Measurements from ENCODE around the gene B4GALT6.

The B4GALT6 gene

DNA sequence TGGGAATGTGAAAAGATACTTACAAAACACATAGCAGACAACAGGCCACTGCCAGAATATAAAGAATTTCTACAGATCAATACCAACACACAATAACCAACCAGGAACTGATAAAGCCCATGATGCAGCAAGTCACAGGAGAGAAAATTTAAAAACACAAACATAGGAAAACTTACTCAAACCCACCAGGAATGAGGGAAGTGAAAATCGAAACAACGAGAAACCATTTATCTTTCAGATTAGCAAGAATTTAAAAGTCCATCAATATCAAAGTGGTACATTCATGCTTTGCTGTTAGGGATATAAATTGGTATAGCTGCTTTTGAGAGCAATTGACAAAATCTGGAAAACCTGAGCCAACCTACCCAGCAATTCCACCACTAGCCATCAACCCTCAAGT lies 27.6 kb downstream of the B4GALT6 start:
- TF ChIP-seq TAF1 (IDR thresholded peaks at IDR 0.05; ENCODE audit: borderline replicate concordance, low read depth, low read length) (no peak), POLR2A (IDR thresholded peaks at IDR 0.05; ENCODE audit: low read depth, low read length) (no peak), POLR2AphosphoS5 (IDR thresholded peaks at IDR 0.05; ENCODE audit: low read depth, low read length) (no peak)
- DNase-seq (ENCODE audit: insufficient read length) (no peak), FAIRE-seq (no peak)

DNA sequence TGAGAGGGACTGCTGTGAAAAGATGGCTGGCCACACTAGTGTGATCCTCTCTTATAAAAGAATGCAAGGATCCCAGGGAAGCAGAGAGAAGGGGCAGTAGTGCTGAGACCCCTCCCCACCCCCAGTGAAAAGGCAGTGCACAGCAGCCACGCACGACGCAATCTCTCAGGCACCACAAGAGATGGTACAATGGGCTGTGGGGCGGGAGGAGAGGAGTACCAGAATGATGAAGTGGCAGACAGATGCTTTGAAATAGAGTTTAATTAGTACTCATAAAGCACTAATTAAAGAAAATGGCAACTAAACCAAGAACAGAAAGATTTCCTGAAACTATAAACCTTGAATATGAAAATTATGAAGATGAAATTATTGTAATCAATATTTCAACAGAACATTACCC lies 29.0 kb downstream of the B4GALT6 start:
- DNase-seq (ENCODE audit: insufficient read length) (no peak), FAIRE-seq (no peak)
- TF ChIP-seq POLR2A (IDR thresholded peaks at IDR 0.05; ENCODE audit: low read depth, low read length), result no peak
- TF ChIP-seq TAF1 (IDR thresholded peaks at IDR 0.05; ENCODE audit: borderline replicate concordance, low read depth, low read length), result no peak
- TF ChIP-seq POLR2AphosphoS5 (IDR thresholded peaks at IDR 0.05; ENCODE audit: low read depth, low read length), result no peak

DNA sequence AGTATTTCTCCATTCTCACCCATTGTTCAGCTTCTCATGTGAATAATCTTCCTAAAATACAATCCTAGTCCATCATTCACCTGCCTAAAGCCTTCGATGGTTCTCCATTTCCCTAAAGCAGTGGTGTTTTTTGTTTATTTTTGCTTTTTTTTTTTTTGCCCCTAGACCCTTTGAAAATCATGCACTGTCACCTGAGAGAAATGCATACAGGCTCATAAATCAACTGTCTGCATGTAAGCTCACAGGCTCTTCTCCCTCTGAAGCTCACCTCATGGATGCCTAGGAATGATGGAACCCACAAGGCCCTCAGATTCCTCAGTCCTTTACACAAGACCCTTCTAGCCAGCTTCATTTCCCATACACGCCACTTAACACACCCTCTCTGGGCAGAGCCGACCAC lies 31.5 kb downstream of the B4GALT6 start:
- no peak for TF ChIP-seq TAF1 (IDR thresholded peaks at IDR 0.05; ENCODE audit: borderline replicate concordance, low read depth, low read length)
- no peak for TF ChIP-seq POLR2A (IDR thresholded peaks at IDR 0.05; ENCODE audit: low read depth, low read length)
- TF ChIP-seq POLR2AphosphoS5 (IDR thresholded peaks at IDR 0.05; ENCODE audit: low read depth, low read length), result no peak
- FAIRE-seq (peak; percentile 21), DNase-seq (ENCODE audit: insufficient read length) (no peak)

DNA sequence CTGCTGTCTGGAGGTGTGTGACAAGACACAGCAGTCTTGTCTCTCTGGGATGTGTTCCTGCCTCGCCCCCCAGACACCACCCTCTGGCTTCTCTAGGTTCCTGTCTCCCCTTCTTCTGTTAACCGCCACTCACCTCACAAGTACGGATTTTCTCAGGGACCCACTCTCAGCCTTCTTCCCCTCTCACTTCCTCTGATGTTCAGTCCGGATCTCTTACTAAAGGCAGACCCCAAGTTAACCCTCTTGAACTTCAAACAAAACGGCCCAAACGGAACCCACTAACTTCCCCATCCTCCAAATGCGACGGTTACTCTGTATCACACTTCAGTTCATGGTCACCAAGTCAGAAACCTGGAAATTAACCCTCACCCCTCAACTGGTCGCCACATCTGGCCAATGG lies 32.0 kb downstream of the B4GALT6 start:
- DNase-seq (ENCODE audit: insufficient read length), result no peak
- peak; percentile 77 for FAIRE-seq
- TF ChIP-seq POLR2A (IDR thresholded peaks at IDR 0.05; ENCODE audit: low read depth, low read length), result no peak
- TF ChIP-seq TAF1 (IDR thresholded peaks at IDR 0.05; ENCODE audit: borderline replicate concordance, low read depth, low read length), result no peak
- TF ChIP-seq POLR2AphosphoS5 (IDR thresholded peaks at IDR 0.05; ENCODE audit: low read depth, low read length), result no peak

DNA sequence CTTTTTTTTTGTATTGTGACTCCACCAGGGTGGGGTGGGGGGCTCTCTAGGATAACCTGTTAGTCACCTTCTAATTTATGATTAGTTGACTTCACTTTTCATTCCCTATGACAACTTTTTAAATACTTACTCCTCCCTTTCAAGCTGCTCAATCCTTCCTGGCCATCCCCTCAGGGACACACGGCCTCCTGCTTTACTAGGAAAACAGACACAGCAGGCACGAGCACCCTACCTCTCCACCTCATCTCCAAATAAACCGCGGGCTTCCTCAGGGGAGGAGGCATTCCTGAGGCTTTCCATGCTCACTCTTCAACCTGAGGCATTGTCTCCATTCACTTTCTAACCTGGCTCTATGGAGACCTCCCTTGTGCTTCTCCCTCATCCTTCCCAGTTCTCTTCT lies 33.0 kb downstream of the B4GALT6 start:
- DNase-seq (ENCODE audit: insufficient read length) (no peak), FAIRE-seq (peak; percentile 57)
- no peak for TF ChIP-seq POLR2AphosphoS5 (IDR thresholded peaks at IDR 0.05; ENCODE audit: low read depth, low read length)
- TF ChIP-seq POLR2A (IDR thresholded peaks at IDR 0.05; ENCODE audit: low read depth, low read length), result no peak
- no peak for TF ChIP-seq TAF1 (IDR thresholded peaks at IDR 0.05; ENCODE audit: borderline replicate concordance, low read depth, low read length)

DNA sequence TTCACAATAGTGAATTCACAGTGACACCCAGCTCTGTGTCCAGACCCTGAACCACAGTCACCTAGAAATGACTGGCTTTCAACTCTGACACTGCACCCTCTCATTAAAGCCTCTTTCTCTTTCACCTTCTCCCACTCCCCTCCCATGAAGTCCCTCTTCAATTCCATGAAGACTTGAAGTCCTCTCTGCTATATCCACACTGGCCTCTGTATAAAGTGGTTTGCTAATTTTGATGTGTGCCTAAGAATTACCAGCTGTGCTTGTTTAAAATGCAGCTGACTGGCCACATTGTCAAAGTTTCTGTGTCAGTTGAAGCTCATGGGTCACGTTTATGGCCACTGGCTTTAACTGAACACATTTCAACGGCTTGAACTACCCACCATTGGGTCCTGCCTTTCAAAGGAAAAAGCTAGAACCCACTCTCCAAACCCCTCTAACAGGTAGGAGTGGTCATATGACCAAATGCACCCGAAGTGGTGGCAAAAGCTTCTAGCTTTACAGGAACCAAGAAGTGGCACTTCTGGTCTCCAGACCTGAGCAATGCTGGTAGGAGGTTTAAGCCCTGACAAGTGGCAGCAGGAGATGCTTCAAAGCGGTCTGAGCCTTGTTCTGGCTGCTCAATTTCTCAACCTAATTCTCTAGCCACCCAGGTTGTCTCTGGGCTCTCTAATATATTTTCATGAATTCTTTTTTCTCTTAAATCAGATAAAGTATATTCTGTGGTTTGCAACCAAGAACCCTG lies 34.2 kb downstream of the B4GALT6 start:
- FAIRE-seq (peak; percentile 95), DNase-seq (ENCODE audit: insufficient read length) (no peak)
- peak; percentile 55; the same call in 1 of the 2 replicates for TF ChIP-seq POLR2AphosphoS5 (IDR thresholded peaks at IDR 0.05; ENCODE audit: low read depth, low read length)
- peak; percentile 28; the same call in 1 of the 2 replicates for TF ChIP-seq POLR2A (IDR thresholded peaks at IDR 0.05; ENCODE audit: low read depth, low read length)
- no peak for TF ChIP-seq TAF1 (IDR thresholded peaks at IDR 0.05; ENCODE audit: borderline replicate concordance, low read depth, low read length)

DNA sequence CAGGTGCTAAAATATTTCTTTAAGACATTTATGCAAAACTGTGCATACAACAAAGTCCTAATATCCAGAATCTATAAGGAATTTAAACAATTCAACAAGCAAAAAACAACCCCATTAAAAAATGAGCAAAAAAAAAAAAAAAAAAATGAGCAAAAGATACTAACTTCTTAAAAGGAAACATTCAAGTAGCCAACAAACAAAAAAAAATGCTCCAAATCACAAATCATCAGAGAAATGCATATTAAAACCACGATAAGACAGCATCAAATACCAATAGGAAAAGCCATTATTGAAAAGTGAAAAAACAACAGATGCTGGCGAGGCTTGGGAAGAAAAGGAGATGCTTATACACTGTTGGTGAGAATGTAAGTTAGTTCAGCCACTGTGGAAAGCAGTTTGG lies 34.9 kb downstream of the B4GALT6 start:
- TF ChIP-seq TAF1 (IDR thresholded peaks at IDR 0.05; ENCODE audit: borderline replicate concordance, low read depth, low read length), result no peak
- no peak for TF ChIP-seq POLR2AphosphoS5 (IDR thresholded peaks at IDR 0.05; ENCODE audit: low read depth, low read length)
- DNase-seq (ENCODE audit: insufficient read length) (no peak), FAIRE-seq (no peak)

DNA sequence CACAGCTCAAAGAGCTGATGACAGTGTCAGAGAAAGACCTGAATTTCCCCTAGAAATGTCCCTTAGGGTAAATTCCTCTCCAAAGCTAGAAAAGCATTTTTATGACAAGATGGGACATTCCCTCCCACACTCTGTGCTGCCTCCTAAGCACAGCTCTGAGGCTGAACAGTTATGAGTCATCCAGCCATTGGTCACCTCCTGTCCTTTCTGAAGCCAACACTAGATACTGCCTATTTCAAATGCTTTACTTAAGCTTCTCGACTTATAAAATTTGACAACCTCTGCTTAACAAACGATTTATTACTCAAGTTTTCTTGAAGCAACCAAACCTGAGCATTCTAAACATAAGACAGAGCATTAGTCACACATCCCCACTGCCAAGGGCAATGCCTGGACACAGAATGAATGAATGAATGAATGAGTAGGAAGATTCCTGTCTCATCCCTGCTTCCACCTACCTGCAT lies 35.4 kb downstream of the B4GALT6 start:
- no peak for TF ChIP-seq POLR2A (IDR thresholded peaks at IDR 0.05; ENCODE audit: low read depth, low read length)
- TF ChIP-seq POLR2AphosphoS5 (IDR thresholded peaks at IDR 0.05; ENCODE audit: low read depth, low read length), result no peak
- TF ChIP-seq TAF1 (IDR thresholded peaks at IDR 0.05; ENCODE audit: borderline replicate concordance, low read depth, low read length), result no peak
- FAIRE-seq (peak; percentile 97), DNase-seq (ENCODE audit: insufficient read length) (no peak)

DNA sequence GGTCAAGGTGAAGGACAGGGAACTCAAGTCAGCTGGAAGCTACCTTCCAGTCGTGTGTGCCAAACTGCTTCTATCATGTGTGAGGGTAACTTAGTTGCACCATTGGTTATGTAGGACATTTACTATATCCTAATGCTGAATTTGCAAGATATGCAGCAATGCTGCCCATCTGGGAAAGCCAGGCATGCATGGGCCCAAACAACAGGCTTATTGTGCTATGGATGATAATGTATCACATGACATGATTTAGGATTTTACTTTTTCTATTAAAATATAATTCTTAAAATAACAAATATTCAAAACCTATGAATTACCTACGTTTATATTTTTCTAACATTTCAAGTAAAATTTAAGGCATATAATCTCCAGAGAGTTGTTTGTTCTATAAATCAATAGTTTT lies 35.9 kb downstream of the B4GALT6 start:
- no peak for TF ChIP-seq POLR2AphosphoS5 (IDR thresholded peaks at IDR 0.05; ENCODE audit: low read depth, low read length)
- no peak for TF ChIP-seq TAF1 (IDR thresholded peaks at IDR 0.05; ENCODE audit: borderline replicate concordance, low read depth, low read length)
- TF ChIP-seq POLR2A (IDR thresholded peaks at IDR 0.05; ENCODE audit: low read depth, low read length), result no peak
- DNase-seq (ENCODE audit: insufficient read length), result no peak
- no peak for FAIRE-seq

DNA sequence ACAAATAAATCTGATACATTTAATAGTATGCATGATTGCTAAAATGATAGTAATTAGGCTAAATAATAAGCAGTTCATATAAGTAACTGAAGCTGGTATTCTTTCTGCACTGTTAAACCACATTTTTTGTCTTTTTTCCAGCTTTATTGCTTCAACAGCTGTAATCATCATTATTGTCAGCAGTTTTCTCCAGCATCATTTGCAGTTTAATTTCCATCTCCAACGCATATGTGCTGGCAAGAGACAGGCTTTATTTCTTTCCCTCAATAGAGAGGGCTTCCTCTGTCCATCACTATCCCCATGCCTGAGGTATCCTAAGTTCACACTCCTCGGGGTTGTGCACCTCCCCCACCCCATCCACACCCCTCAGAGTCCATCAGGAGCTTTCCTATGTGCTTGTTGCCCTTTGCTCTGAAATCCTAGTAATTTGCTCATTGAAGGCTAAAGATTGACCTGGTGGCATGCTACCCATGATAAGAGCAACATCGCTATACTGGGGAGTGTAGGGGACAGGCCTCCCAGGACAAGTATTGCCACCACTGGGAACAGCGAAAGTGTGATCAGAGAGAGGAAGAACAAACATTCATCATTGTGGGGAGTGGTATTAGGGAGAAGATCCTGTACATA lies 37.1 kb downstream of the B4GALT6 start:
- DNase-seq (ENCODE audit: insufficient read length) (no peak), FAIRE-seq (no peak)
- no peak for TF ChIP-seq POLR2A (IDR thresholded peaks at IDR 0.05; ENCODE audit: low read depth, low read length)
- TF ChIP-seq TAF1 (IDR thresholded peaks at IDR 0.05; ENCODE audit: borderline replicate concordance, low read depth, low read length), result no peak
- no peak for TF ChIP-seq POLR2AphosphoS5 (IDR thresholded peaks at IDR 0.05; ENCODE audit: low read depth, low read length)

DNA sequence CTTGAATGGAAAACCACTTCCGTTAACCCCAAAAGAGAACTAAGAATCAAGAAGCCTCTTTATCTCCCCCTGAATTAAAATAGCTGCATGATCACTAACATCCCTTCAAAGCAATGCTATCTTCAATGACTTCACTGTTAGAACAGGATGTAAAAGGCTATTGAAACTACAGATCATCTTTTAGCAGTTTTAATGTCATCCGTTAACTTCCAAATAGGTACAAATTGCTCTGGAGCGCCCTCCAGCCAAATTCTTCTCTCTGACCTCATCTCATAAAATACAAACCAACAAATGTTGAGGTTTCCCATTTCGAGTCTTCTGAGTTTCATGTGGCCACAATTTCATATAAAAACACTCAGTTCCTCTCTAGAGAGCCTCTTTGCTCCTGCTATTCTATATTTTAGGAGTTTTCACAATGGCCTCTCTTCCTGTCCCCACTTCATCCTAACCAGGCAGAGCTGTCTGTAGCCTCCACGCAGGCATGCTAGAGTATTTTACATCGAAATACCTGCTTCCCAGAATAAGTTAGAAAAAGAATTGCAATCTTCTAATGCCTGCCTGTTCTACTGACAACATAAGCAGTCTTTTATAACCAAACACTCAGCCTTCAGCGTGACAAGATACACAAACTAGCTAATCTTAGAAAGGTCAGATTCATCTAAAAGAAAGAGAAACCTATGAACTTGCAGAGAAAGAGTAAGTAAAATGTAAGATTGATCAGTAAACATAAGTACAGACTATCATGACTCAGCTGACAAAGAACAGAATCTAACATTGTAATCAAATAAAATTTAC lies 37.9 kb downstream of the B4GALT6 start:
- DNase-seq (ENCODE audit: insufficient read length) (no peak), FAIRE-seq (peak; percentile 56)
- TF ChIP-seq POLR2A (IDR thresholded peaks at IDR 0.05; ENCODE audit: low read depth, low read length), result no peak
- no peak for TF ChIP-seq POLR2AphosphoS5 (IDR thresholded peaks at IDR 0.05; ENCODE audit: low read depth, low read length)
- TF ChIP-seq TAF1 (IDR thresholded peaks at IDR 0.05; ENCODE audit: borderline replicate concordance, low read depth, low read length), result no peak

All from GM12892 (cell line).